WTC11 (cell line): ENCODE results near the gene OBSL1. TPM values are rescaled to one million over a fixed set of nuclear protein-coding genes. Genes with fewer than 3 reads are reported as not detected.

Experiments used
- ATAC-seq: fragments of 200-7000 bp; cut with Tn5 transposase; 2 replicates; pipeline ENCODE4 v1.10.0; 2021; ENCODE audit warnings: mild to moderate bottlenecking, moderate library complexity
- CTCF ChIA-PET: fragments of 300-600 bp; sonication (Branson Sonifier 250); formaldehyde crosslinking; loops from one replicate; lab custom pipeline; 2021; ENCODE audit warnings: antibody characterized with exemption; lab: Charles Lee
- POLR2A ChIA-PET: fragments of 350-600 bp; sonication (Branson Sonifier 250); formaldehyde crosslinking; loops from one replicate; lab custom pipeline; 2021; ENCODE audit warnings: antibody characterized with exemption; lab: Charles Lee
- DNase-seq: peaks from one replicate; pipeline ENCODE4 v3.0.0; 2021; ENCODE audit warnings: low spot score
- H3K27ac Mint-ChIP-seq: 2 replicates; pipeline ENCODE4 v1.8.0; 2021; ENCODE audit warnings: mixed read lengths
- H3K27me3 Mint-ChIP-seq: 2 replicates; pipeline ENCODE4 v1.8.0; 2021; ENCODE audit warnings: low read depth, mild to moderate bottlenecking, moderate library complexity, mixed read lengths
- H3K36me3 Mint-ChIP-seq: 2 replicates; pipeline ENCODE4 v1.8.0; 2021; ENCODE audit warnings: mixed read lengths
- H3K4me1 Mint-ChIP-seq: 2 replicates; pipeline ENCODE4 v1.8.0; 2022; ENCODE audit warnings: mixed read lengths
- H3K4me3 Mint-ChIP-seq: 2 replicates; pipeline ENCODE4 v1.8.0; 2021; ENCODE audit warnings: mild to moderate bottlenecking, moderate library complexity, mixed read lengths
- H3K9me3 Mint-ChIP-seq: 2 replicates; pipeline ENCODE4 v1.8.0; 2021; ENCODE audit warnings: mixed read lengths
- ERG ChIP-seq: fragments of 250-450 bp; sonication (Bioruptor Pico); IDR thresholded peaks from 2 replicates; pipeline ENCODE4 v1.8.0; 2021; ENCODE audit warnings: mild to moderate bottlenecking
- GRHL2 ChIP-seq: fragments of 250-450 bp; sonication (Bioruptor Pico); IDR thresholded peaks from 2 replicates; pipeline ENCODE4 v1.8.0; 2022; ENCODE audit warnings: mild to moderate bottlenecking, moderate library complexity; ENCODE audit not compliant: insufficient replicate concordance, severe bottlenecking
- KAT7 ChIP-seq: sonication (generic); formaldehyde crosslinking; IDR thresholded peaks from 2 replicates; pipeline ENCODE4 v1.8.1; 2023; ENCODE audit warnings: missing genetic modification reagents, mild to moderate bottlenecking, borderline replicate concordance
- MXD4 ChIP-seq: fragments of 250-450 bp; sonication (Bioruptor Pico); IDR thresholded peaks from 2 replicates; pipeline ENCODE4 v1.8.0; 2021; ENCODE audit warnings: mild to moderate bottlenecking, moderate library complexity, borderline replicate concordance
- NFATC4 ChIP-seq: fragments of 250-450 bp; sonication (Bioruptor Pico); IDR thresholded peaks from 2 replicates; pipeline ENCODE4 v1.9.0; 2021; ENCODE audit warnings: mild to moderate bottlenecking
- NFE2L1 ChIP-seq: sonication (generic); formaldehyde crosslinking; IDR thresholded peaks from 2 replicates; pipeline ENCODE4 v1.8.1; 2023; ENCODE audit warnings: missing genetic modification reagents
- OVOL2 ChIP-seq: fragments of 250-450 bp; sonication (Bioruptor Pico); IDR thresholded peaks from 2 replicates; pipeline ENCODE4 v1.9.0; 2021; ENCODE audit warnings: mild to moderate bottlenecking, borderline replicate concordance
- PRRX2 ChIP-seq: fragments of 250-450 bp; sonication (Bioruptor Pico); IDR thresholded peaks from 2 replicates; pipeline ENCODE4 v1.8.0; 2021; ENCODE audit warnings: mild to moderate bottlenecking
- RELA ChIP-seq: sonication (generic); formaldehyde crosslinking; IDR thresholded peaks from 2 replicates; pipeline ENCODE4 v1.8.1; 2022; ENCODE audit warnings: missing genetic modification reagents, mild to moderate bottlenecking, borderline replicate concordance
- USF2 ChIP-seq: sonication (generic); formaldehyde crosslinking; IDR thresholded peaks from 2 replicates; pipeline ENCODE4 v1.8.1; 2023; ENCODE audit warnings: mild to moderate bottlenecking, missing genetic modification reagents, moderate library complexity
- ZBTB21 ChIP-seq: sonication (generic); formaldehyde crosslinking; IDR thresholded peaks from 2 replicates; pipeline ENCODE4 v1.8.1; 2023; ENCODE audit warnings: mild to moderate bottlenecking, missing genetic modification reagents, borderline replicate concordance
- ZNF263 ChIP-seq: sonication (generic); formaldehyde crosslinking; IDR thresholded peaks from 2 replicates; pipeline ENCODE4 v1.8.1; 2022; ENCODE audit warnings: low read depth, mild to moderate bottlenecking, moderate library complexity, missing genetic modification reagents
- ZNF317 ChIP-seq: sonication (generic); formaldehyde crosslinking; IDR thresholded peaks from 2 replicates; pipeline ENCODE4 v1.8.1; 2023; ENCODE audit warnings: low read depth, mild to moderate bottlenecking, moderate library complexity, missing genetic modification reagents, borderline replicate concordance
- ZNF396 ChIP-seq: fragments of 250-450 bp; sonication (Bioruptor Pico); IDR thresholded peaks from 2 replicates; pipeline ENCODE4 v1.8.0; 2021; ENCODE audit warnings: mild to moderate bottlenecking, moderate library complexity, borderline replicate concordance
- ZNF512 ChIP-seq: sonication (generic); formaldehyde crosslinking; IDR thresholded peaks from 2 replicates; pipeline ENCODE4 v1.8.1; 2022; ENCODE audit warnings: missing genetic modification reagents, borderline replicate concordance
- ZNF671 ChIP-seq: fragments of 250-450 bp; sonication (Bioruptor Pico); IDR thresholded peaks from 2 replicates; pipeline ENCODE4 v1.8.0; 2021; ENCODE audit warnings: mild to moderate bottlenecking
- total RNA-seq: library from RNA; stranded (reverse); gene quantifications from 3 replicates; pipeline ENCODE4 v1.2.3, GENCODE V29; 2021
- TF ChIP-seq, protein P1 (sequence below): sonication (generic); formaldehyde crosslinking; IDR thresholded peaks from 2 replicates; pipeline ENCODE4 v1.8.0; 2022; ENCODE audit warnings: missing genetic modification reagents
- TF ChIP-seq, protein P2 (sequence below): fragments of 250-450 bp; sonication (Bioruptor Pico); conservative IDR thresholded peaks from 2 replicates; pipeline ENCODE4 v1.9.0; 2021; ENCODE audit warnings: mild to moderate bottlenecking
- TF ChIP-seq, protein P3 (sequence below): fragments of 250-450 bp; sonication (Bioruptor Pico); IDR thresholded peaks from 2 replicates; pipeline ENCODE4 v1.9.0; 2021; ENCODE audit warnings: mild to moderate bottlenecking
- TF ChIP-seq, protein P4 (sequence below): sonication (generic); formaldehyde crosslinking; conservative IDR thresholded peaks from 2 replicates; pipeline ENCODE4 v1.8.1; 2022; ENCODE audit warnings: mild to moderate bottlenecking, missing genetic modification reagents
- TF ChIP-seq, protein P5 (sequence below): sonication (generic); formaldehyde crosslinking; IDR thresholded peaks from 2 replicates; pipeline ENCODE4 v1.8.1; 2022; ENCODE audit warnings: mild to moderate bottlenecking, moderate library complexity, missing genetic modification reagents

Gene OBSL1
- total RNA-seq, 1 experiment from 2014 or later, result 159 TPM

GRCh38 chr2:219514836-219515235, 56.5 kb downstream of the OBSL1 start:
- peaks cover 69% of the 10 kb centered on the region for H3K27me3 Mint-ChIP-seq
- no peak overlapping the region for H3K4me3 Mint-ChIP-seq

DNA sequence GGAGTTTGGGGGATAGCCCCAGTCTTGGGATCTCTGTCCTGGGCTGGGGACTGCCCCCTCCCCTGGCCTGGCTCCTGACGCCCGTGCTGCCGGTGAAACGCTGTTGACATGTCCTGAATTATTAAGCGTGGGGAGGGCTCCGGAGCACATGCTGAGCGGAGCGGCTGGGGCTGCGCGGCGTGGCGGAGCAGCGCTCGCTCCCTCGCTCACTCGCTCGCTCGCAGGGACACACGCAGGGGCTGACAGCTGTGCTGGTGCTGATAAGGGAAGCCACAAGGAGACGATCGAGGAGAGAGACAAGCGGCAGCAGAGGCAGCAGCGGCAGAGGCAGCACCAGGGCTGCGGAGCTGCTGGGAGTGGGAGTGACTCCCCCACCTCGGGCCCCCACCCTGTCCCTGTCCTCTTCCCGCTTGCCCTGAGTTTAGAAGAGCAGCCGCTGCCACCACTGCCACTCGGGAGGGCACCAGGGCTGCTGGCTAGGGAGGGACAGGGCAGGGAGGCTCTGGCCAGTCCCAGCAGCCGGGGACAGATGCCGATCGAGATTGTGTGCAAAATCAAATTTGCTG, 57.1 kb downstream of the OBSL1 start, which contains the start of gene ASIC4:
Gene ASIC4, plus strand, starts transcription at position 287 of the 566 bp plus-strand sequence. Its CDS starts 243 bp downstream, at position 530.
- Mint-ChIP-seq H3K36me3 (no peaks in the 10 kb centered on the region), H3K27me3 (peaks cover 73% of the 10 kb centered on the region), H3K9me3 (no peaks in the 10 kb centered on the region), H3K4me1 (peaks cover 54% of the 10 kb centered on the region), H3K27ac (no peak within 1 kb of the TSS), H3K4me3 (peak within 1 kb of the TSS; percentile 59)
- ATAC-seq, result peak; percentile 2; the same call in 1 of the 2 replicates
- ChIA-PET CTCF (interaction anchor here (0.9 to 41.3 kb wide), 7 partner anchors 8 to 112 kb away, joined by 3 to 2316 read pairs (median 3); partner anchors contain the start of gene GMPPA), POLR2A (interaction anchor here (0.7 to 1.6 kb wide), 2 partner anchors 18 to 127 kb away, joined by 3 read pairs; partner anchors contain the start of gene DNPEP)
- DNase-seq, result no peak
- no peak for TF ChIP-seq MXD4 (CRISPR knock-in tag)
- TF ChIP-seq ZNF263 (CRISPR knock-in tag), result no peak
- TF ChIP-seq ZNF512, result no peak
- no peak for TF ChIP-seq RELA (CRISPR knock-in tag)
- TF ChIP-seq NFATC4, result no peak
- TF ChIP-seq, protein P1, sequence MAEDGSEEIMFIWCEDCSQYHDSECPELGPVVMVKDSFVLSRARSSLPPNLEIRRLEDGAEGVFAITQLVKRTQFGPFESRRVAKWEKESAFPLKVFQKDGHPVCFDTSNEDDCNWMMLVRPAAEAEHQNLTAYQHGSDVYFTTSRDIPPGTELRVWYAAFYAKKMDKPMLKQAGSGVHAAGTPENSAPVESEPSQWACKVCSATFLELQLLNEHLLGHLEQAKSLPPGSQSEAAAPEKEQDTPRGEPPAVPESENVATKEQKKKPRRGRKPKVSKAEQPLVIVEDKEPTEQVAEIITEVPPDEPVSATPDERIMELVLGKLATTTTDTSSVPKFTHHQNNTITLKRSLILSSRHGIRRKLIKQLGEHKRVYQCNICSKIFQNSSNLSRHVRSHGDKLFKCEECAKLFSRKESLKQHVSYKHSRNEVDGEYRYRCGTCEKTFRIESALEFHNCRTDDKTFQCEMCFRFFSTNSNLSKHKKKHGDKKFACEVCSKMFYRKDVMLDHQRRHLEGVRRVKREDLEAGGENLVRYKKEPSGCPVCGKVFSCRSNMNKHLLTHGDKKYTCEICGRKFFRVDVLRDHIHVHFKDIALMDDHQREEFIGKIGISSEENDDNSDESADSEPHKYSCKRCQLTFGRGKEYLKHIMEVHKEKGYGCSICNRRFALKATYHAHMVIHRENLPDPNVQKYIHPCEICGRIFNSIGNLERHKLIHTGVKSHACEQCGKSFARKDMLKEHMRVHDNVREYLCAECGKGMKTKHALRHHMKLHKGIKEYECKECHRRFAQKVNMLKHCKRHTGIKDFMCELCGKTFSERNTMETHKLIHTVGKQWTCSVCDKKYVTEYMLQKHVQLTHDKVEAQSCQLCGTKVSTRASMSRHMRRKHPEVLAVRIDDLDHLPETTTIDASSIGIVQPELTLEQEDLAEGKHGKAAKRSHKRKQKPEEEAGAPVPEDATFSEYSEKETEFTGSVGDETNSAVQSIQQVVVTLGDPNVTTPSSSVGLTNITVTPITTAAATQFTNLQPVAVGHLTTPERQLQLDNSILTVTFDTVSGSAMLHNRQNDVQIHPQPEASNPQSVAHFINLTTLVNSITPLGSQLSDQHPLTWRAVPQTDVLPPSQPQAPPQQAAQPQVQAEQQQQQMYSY (CRISPR knock-in tag), result no peak
- no peak for TF ChIP-seq OVOL2
- TF ChIP-seq ZNF317 (CRISPR knock-in tag), result no peak

More at GRCh38 chr2:219514836-219515235, 56.5 kb downstream of the OBSL1 start:
- peaks cover 52% of the 10 kb centered on the region for H3K4me1 Mint-ChIP-seq
- CTCF ChIA-PET, result interaction anchor here (1.3 to 41.3 kb wide), 5 partner anchors 8 to 112 kb away, joined by 3 to 2316 read pairs (median 5); partner anchors contain the start of gene GMPPA
- POLR2A ChIA-PET, result interaction anchor here (1.6 kb wide), 1 partner anchor 19 kb away, joined by 3 read pairs; a partner anchor contains a TSS
- no peaks in the 10 kb centered on the region for H3K36me3 Mint-ChIP-seq
- DNase-seq (no peak), ATAC-seq (no peak)
- TF ChIP-seq ZBTB21 (CRISPR knock-in tag) (no peak), GRHL2 (no peak), ZNF396 (CRISPR knock-in tag) (no peak), ERG (CRISPR knock-in tag) (no peak), USF2 (no peak), NFE2L1 (CRISPR knock-in tag) (no peak), ZNF671 (CRISPR knock-in tag) (no peak), PRRX2 (CRISPR knock-in tag) (no peak), KAT7 (CRISPR knock-in tag) (no peak)
- TF ChIP-seq, protein P2, sequence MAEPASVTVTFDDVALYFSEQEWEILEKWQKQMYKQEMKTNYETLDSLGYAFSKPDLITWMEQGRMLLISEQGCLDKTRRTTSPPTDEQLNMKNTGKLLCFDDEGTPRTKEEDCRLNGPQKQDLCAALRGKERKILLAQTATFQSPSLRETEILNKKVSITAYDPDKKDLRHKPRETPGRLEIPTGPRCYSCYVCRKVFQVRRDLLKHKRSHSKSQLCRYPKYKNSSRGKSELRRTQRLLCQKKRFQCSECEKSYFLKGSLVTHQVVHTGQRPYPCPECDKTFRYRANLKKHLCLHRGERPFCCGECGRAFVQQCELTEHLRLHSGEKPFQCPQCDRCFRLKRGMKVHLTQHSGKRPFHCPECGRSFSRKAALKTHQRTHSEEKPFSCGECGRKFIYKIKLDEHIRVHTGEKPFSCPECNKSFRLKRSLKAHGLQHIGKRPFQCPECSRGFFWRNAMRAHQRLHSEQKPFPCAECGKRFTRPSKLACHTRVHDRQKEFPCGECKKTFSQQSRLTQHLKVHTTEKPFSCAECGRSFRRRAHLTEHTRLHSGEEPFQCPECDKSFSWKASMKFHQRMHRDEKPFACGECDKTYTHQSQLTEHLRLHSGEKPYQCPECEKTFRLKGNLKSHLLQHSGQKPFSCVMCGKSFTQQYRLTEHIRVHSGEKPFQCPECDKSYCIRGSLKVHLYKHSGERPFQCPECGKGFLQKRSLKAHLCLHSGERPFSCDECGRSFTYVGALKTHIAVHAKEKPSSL, result no peak
- TF ChIP-seq, protein P3, sequence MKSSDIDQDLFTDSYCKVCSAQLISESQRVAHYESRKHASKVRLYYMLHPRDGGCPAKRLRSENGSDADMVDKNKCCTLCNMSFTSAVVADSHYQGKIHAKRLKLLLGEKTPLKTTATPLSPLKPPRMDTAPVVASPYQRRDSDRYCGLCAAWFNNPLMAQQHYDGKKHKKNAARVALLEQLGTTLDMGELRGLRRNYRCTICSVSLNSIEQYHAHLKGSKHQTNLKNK (CRISPR knock-in tag), result no peak
- TF ChIP-seq, protein P4, sequence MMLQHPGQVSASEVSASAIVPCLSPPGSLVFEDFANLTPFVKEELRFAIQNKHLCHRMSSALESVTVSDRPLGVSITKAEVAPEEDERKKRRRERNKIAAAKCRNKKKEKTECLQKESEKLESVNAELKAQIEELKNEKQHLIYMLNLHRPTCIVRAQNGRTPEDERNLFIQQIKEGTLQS, result no peak
- TF ChIP-seq, protein P5, sequence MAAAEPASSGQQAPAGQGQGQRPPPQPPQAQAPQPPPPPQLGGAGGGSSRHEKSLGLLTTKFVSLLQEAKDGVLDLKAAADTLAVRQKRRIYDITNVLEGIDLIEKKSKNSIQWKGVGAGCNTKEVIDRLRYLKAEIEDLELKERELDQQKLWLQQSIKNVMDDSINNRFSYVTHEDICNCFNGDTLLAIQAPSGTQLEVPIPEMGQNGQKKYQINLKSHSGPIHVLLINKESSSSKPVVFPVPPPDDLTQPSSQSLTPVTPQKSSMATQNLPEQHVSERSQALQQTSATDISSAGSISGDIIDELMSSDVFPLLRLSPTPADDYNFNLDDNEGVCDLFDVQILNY (CRISPR knock-in tag), result no peak
- no peak overlapping the region for H3K27ac Mint-ChIP-seq
- no peaks in the 10 kb centered on the region for H3K9me3 Mint-ChIP-seq
